Uterus (tissue), 4 donors: Measurements from ENCODE around the gene FANCD2OS. TPM values are rescaled to one million over a fixed set of nuclear protein-coding genes. Genes with fewer than 3 reads are reported as not detected.

Experiments
- DNase-seq, 2 donors: peaks; one replicate each; pipeline ENCODE4 v3.0.0-alpha.2; 2019 to 2020
- H3K27ac ChIP-seq, 2 donors: fragments of 200-600 bp; sonication (generic); 1 replicate in 1 of 2; 2 replicates in 1 of 2; pipeline ENCODE4 v1.5.1; 2016 to 2018
- H3K27me3 ChIP-seq, 2 donors: fragments of 200-600 bp; sonication (generic); one replicate each; pipeline ENCODE4 v1.5.1; 2018 to 2019; ENCODE audit warnings: control low read depth in 1 of 2
- H3K36me3 ChIP-seq, 2 donors: fragments of 200-600 bp; sonication (generic); one replicate each; pipeline ENCODE4 v1.5.1; 2019; ENCODE audit warnings: control low read depth in 1 of 2
- H3K4me1 ChIP-seq, 2 donors: fragments of 200-600 bp; sonication (generic); one replicate each; pipeline ENCODE4 v1.5.1; 2018 to 2019; ENCODE audit warnings: control low read depth in 1 of 2
- H3K4me3 ChIP-seq, 2 donors: fragments of 200-600 bp; sonication (generic); 1 replicate in 1 of 2; 2 replicates in 1 of 2; pipeline ENCODE4 v1.5.1; 2018 to 2019; ENCODE audit warnings: mild to moderate bottlenecking in 1 of 2
- H3K9me3 ChIP-seq, 2 donors: fragments of 200-600 bp; sonication (generic); one replicate each; pipeline ENCODE4 v1.5.1; 2019; ENCODE audit warnings: control low read depth in 1 of 2
- POLR2A ChIP-seq, 2 donors: fragments of 450-650 bp; IDR thresholded peaks; one replicate each; pipeline ENCODE4 v1.6.1; 2016; ENCODE audit warnings: antibody characterized with exemption in 2 of 2, mild to moderate bottlenecking in 1 of 2, moderate library complexity in 1 of 2
- intact Hi-C: fragments of 100-400 bp; cut with DNase I; formaldehyde crosslinking; loops from one replicate; pipeline ENCODE4 v1.15.1; 2023; ENCODE audit warnings: low total_unique reads
- total RNA-seq, 4 donors: library from RNA; depleted of rRNA in 3 of 4; stranded (reverse); fragments of >200 nt in 3 of 4; gene quantifications; one replicate each; pipeline versions ENCODE4 v1.1.0 to v1.2.4, GENCODE V29; 2014 to 2023
- TF ChIP-seq, protein P1 (sequence below), 4 experiments: fragments of 200-600 bp in 2 of 4; fragments of 450-650 bp in 2 of 4; sonication (generic) in 2 of 4; IDR thresholded peaks; one replicate each; pipeline ENCODE4 v1.5.1; 2016 to 2019; ENCODE audit warnings: antibody characterized with exemption in 4 of 4, mild to moderate bottlenecking in 2 of 4, moderate library complexity in 1 of 4
- donor health status: DM: yes; HTN: yes; CAD: no.

FANCD2OS gene
- total RNA-seq = not detected

DNA sequence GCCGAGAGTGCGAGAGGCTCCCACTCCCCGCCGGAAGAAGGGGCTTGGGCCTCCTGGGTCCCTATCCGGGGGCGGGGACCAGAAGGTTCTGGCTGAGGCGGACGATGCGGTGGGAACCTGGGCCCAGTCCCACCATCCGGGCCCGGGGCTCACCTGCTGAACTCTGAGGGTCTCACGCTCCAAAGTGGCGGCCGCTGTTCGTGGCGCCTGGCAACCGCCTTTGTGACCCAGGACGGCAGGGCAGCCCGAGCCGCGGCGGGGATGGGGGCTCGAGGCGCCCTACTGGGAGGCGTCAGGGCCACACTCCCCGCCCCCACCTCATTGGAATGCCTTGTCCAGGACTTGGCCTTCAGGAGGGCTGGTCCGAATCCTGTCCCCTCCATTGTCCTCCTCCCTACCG is at the start of gene FANCD2OS:
Gene FANCD2OS, minus strand, starts transcription at position 165 of the 400 bp plus-strand sequence. CDS start 3,481 bp downstream, outside the sequence.
- Histone ChIP-seq H3K4me1 (no peaks in the 10 kb centered on the region), H3K4me3 (no peak within 1 kb of the TSS), H3K9me3 (no peaks in the 10 kb centered on the region), H3K27me3 (no peaks in the 10 kb centered on the region), H3K36me3 (no peaks in the 10 kb centered on the region), H3K27ac (no peak within 1 kb of the TSS)
- TF ChIP-seq, protein P1, sequence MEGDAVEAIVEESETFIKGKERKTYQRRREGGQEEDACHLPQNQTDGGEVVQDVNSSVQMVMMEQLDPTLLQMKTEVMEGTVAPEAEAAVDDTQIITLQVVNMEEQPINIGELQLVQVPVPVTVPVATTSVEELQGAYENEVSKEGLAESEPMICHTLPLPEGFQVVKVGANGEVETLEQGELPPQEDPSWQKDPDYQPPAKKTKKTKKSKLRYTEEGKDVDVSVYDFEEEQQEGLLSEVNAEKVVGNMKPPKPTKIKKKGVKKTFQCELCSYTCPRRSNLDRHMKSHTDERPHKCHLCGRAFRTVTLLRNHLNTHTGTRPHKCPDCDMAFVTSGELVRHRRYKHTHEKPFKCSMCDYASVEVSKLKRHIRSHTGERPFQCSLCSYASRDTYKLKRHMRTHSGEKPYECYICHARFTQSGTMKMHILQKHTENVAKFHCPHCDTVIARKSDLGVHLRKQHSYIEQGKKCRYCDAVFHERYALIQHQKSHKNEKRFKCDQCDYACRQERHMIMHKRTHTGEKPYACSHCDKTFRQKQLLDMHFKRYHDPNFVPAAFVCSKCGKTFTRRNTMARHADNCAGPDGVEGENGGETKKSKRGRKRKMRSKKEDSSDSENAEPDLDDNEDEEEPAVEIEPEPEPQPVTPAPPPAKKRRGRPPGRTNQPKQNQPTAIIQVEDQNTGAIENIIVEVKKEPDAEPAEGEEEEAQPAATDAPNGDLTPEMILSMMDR (IDR thresholded peaks at IDR 0.05) = no peak
- no peak for TF ChIP-seq POLR2A (IDR thresholded peaks at IDR 0.05)
- DNase-seq = no peak
- intact Hi-C loops = no loop called here

DNA sequence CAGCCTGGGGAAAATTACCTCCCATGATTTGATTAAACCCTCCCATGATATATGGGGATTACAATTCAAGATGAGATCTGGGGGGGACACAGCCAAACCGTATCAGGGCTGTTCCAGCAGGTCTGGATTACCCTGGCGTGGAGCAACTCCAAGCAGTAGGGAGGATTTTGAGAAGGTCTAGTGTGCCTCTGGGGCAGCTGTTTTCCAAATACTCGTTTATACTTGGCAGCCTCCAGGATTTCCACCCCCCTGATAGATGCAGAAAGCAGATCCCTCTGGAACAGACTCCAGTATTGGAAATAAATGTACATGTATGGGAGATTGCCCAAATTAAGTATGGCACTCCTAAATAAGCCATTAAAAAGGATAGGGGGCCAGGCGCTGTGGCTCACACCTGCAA is 49.0 kb upstream of the FANCD2OS start:
- Histone ChIP-seq H3K4me1 (no peaks in the 10 kb centered on the region), H3K4me3 (no peak overlapping the region), H3K36me3 (no peaks in the 10 kb centered on the region), H3K9me3 (no peaks in the 10 kb centered on the region), H3K27me3 (no peaks in the 10 kb centered on the region), H3K27ac (no peak overlapping the region)
- no peak for TF ChIP-seq POLR2A (IDR thresholded peaks at IDR 0.05)
- TF ChIP-seq, protein P1 (IDR thresholded peaks at IDR 0.05) = no peak
- no peak for DNase-seq
- intact Hi-C loops = no loop called here

DNA sequence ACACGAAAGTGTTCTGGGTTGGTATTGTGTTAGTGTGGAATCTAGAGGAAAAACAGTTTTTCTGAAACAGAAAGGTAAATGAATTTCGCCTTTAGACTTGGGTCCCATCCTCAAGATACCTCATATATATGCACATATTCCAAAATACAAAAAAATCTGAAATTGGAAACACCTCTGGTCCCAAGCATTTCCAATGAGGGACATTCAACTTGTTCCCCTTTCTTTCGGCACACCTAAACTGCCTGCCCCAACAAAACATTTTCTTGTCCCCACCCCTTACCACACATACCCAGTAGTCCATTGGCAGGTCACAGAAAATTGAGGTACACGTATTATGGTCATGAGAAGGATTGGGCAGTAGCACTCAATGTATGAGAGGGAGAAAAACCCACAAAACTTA is 47.6 kb upstream of the FANCD2OS start:
- Histone ChIP-seq H3K4me1 (no peaks in the 10 kb centered on the region), H3K36me3 (no peaks in the 10 kb centered on the region), H3K27me3 (no peaks in the 10 kb centered on the region), H3K9me3 (no peaks in the 10 kb centered on the region), H3K27ac (no peak overlapping the region), H3K4me3 (no peak overlapping the region)
- no peak for TF ChIP-seq POLR2A (IDR thresholded peaks at IDR 0.05)
- TF ChIP-seq, protein P1 (IDR thresholded peaks at IDR 0.05) = no peak
- intact Hi-C loops = no loop called here
- DNase-seq = no peak

DNA sequence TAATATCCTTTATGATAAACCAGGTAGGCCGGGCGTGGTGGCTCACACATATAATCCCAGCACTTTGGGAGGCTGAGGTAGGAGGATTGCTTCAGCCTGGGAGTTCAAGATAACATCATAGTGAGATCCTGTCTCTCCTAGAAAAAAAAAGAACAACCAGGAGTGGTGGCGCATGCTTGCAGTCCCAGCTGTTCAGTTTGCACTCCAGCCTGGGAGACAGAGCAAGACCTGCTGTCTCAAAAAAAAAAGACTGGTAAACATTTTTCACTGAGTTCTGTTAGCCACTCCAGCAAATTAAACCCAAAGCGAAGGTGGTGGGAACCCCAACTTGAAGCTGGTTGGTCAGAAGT is 47.0 kb upstream of the FANCD2OS start:
- Histone ChIP-seq H3K36me3 (no peaks in the 10 kb centered on the region), H3K27ac (no peak overlapping the region), H3K9me3 (no peaks in the 10 kb centered on the region), H3K4me3 (no peak overlapping the region), H3K4me1 (no peaks in the 10 kb centered on the region), H3K27me3 (no peaks in the 10 kb centered on the region)
- no peak for TF ChIP-seq POLR2A (IDR thresholded peaks at IDR 0.05)
- TF ChIP-seq, protein P1 (IDR thresholded peaks at IDR 0.05) = no peak
- no peak for DNase-seq
- intact Hi-C loops = no loop called here

DNA sequence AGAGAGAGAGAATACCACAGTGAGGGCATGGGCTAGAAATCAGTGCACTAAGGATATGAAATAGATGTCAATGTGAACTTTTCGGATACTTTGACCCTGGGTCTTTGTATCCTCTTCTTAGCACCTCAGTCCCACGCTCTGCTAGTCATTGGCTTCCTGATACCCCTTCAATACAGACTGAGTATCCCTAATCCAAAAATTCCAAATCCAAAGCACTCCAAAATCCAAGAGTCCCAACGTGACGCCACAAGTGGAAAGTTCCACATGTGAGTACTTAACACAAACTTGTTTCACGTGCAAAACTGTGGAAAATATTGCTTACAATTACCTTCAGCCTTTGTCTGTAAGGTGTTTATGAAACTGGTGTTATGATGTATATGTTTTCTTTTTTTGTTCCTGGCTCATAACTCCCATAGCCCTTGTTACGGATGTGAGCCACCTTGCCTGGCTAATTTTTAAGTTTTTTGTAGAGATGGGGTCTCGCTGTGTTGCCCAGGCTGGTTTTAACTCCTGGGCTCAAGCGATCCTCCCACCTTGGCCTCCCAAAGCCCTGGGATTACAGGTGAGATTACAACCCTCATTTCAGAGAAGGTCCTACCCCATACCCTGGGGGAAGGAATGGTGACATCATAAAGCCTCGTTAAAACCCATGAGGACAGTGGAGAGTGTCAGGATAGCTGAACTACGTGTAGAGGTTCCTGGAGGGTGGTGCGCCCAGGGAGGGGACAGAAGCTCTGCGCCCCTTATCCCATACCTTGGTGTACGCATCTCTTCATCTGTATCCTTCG is 46.5 kb upstream of the FANCD2OS start:
- intact Hi-C loops = no loop called here
- H3K36me3 ChIP-seq = no peaks in the 10 kb centered on the region
- no peak for DNase-seq
- H3K27ac ChIP-seq = no peak overlapping the region
- no peak for TF ChIP-seq POLR2A (IDR thresholded peaks at IDR 0.05)
- TF ChIP-seq, protein P1 (IDR thresholded peaks at IDR 0.05) = no peak
- no peak overlapping the region for H3K4me3 ChIP-seq
- no peaks in the 10 kb centered on the region for H3K4me1 ChIP-seq
- no peaks in the 10 kb centered on the region for H3K27me3 ChIP-seq
- no peaks in the 10 kb centered on the region for H3K9me3 ChIP-seq
